Kidney epithelial cell (primary cell): ENCODE measurements around the gene UTF1. TPM values are rescaled to one million over a fixed set of nuclear protein-coding genes. Genes with fewer than 3 reads are reported as not detected.

Experiments
- DNase-seq: peaks from one replicate; pipeline ENCODE4 v3.0.0-alpha.2; 2010; ENCODE audit warnings: low read depth
- H3K27me3 ChIP-seq: 2 replicates; pipeline ENCODE4 v1.6.0; 2011; ENCODE audit warnings: low read length; ENCODE audit not compliant: control insufficient read depth, insufficient read depth
- H3K36me3 ChIP-seq: 2 replicates; pipeline ENCODE4 v1.5.1; 2011; ENCODE audit warnings: low read length; ENCODE audit not compliant: control insufficient read depth, insufficient read depth
- H3K4me3 ChIP-seq: 2 replicates; pipeline ENCODE4 v1.5.1; 2011; ENCODE audit warnings: low read depth, mild to moderate bottlenecking, control low read depth, low read length
- CTCF ChIP-seq: IDR thresholded peaks from 2 replicates; pipeline ENCODE4 v1.5.1; 2011; ENCODE audit warnings: mild to moderate bottlenecking, moderate library complexity, low read length, control low read depth, inconsistent platforms; ENCODE audit not compliant: insufficient read depth, poor library complexity, severe bottlenecking
- total RNA-seq: library from RNA; depleted of rRNA; stranded (reverse); fragments of >200 nt; gene quantifications from 2 replicates; pipeline ENCODE4 v1.2.3, GENCODE V29; 2015

The UTF1 gene
- total RNA-seq, 1 donor from 2014 or later: not detected

GRCh38 chr10:133209641-133210040 is 20.4 kb upstream of the UTF1 start:
- H3K36me3 ChIP-seq: no peaks in the 10 kb centered on the region
- H3K27me3 ChIP-seq: peaks cover 7% of the 10 kb centered on the region
- DNase-seq: no peak
- no peak for TF ChIP-seq CTCF
- no peak overlapping the region for H3K4me3 ChIP-seq

- no peak for DNase-seq
- Histone ChIP-seq H3K4me3 (no peak overlapping the region), H3K36me3 (no peaks in the 10 kb centered on the region), H3K27me3 (peaks cover 3% of the 10 kb centered on the region)
- no peak for TF ChIP-seq CTCF
Observed at GRCh38 chr10:133210398-133211140, 19.4 kb upstream of the UTF1 start.

- peaks cover 2% of the 10 kb centered on the region for H3K27me3 ChIP-seq
- no peak for TF ChIP-seq CTCF
- H3K36me3 ChIP-seq: no peaks in the 10 kb centered on the region
- no peak for DNase-seq
- no peak overlapping the region for H3K4me3 ChIP-seq
Observed at GRCh38 chr10:133211141-133211830, 18.7 kb upstream of the UTF1 start.

GRCh38 chr10:133211959-133212852 is 17.8 kb upstream of the UTF1 start:
- no peak overlapping the region for H3K4me3 ChIP-seq
- no peak for DNase-seq
- no peaks in the 10 kb centered on the region for H3K36me3 ChIP-seq
- H3K27me3 ChIP-seq: no peaks in the 10 kb centered on the region
- TF ChIP-seq CTCF: no peak

GRCh38 chr10:133212853-133213494 is 17.0 kb upstream of the UTF1 start:
- Histone ChIP-seq H3K27me3 (no peaks in the 10 kb centered on the region), H3K36me3 (no peaks in the 10 kb centered on the region), H3K4me3 (no peak overlapping the region)
- no peak for TF ChIP-seq CTCF
- DNase-seq: no peak
